Activated CD8-positive, alpha-beta T cell treated with anti-CD3 and anti-CD28 coated beads for 36 hours (primary cell): ENCODE measurements around the gene FOXL3. TPM values are rescaled to one million over a fixed set of nuclear protein-coding genes. Genes with fewer than 3 reads are reported as not detected.

Source experiments
- ATAC-seq: fragments of 200-7000 bp; cut with Tn5 transposase; one replicate; pipeline ENCODE4 v1.10.0; 2021; ENCODE audit warnings: mild to moderate bottlenecking, moderate library complexity
- CTCF ChIA-PET: fragments of 350-600 bp; sonication (Branson Sonifier 250); formaldehyde crosslinking; loops from one replicate; lab custom pipeline; 2021; ENCODE audit warnings: antibody characterized with exemption; lab: Charles Lee
- POLR2A ChIA-PET: fragments of 350-600 bp; sonication (Branson Sonifier 250); formaldehyde crosslinking; loops from one replicate; lab custom pipeline; 2021; ENCODE audit warnings: antibody characterized with exemption; lab: Charles Lee
- DNase-seq: peaks from one replicate; pipeline ENCODE4 v3.0.0-alpha.2; 2020
- H3K27ac Mint-ChIP-seq: one replicate; pipeline ENCODE4 v1.8.0; 2021; ENCODE audit warnings: mild to moderate bottlenecking, mixed read lengths
- H3K27me3 Mint-ChIP-seq: one replicate; pipeline ENCODE4 v1.8.0; 2021; ENCODE audit warnings: mixed read lengths
- H3K36me3 Mint-ChIP-seq: one replicate; pipeline ENCODE4 v1.8.0; 2021; ENCODE audit warnings: low read depth, mixed read lengths
- H3K4me1 Mint-ChIP-seq: one replicate; pipeline ENCODE4 v1.8.0; 2021; ENCODE audit warnings: low read depth, mixed read lengths
- H3K4me3 Mint-ChIP-seq: one replicate; pipeline ENCODE4 v1.8.0; 2021; ENCODE audit warnings: mild to moderate bottlenecking, moderate library complexity, mixed read lengths
- H3K9me3 Mint-ChIP-seq: one replicate; pipeline ENCODE4 v1.8.0; 2021; ENCODE audit warnings: mixed read lengths
- intact Hi-C: fragments of 100-400 bp; cut with micrococcal nuclease; formaldehyde crosslinking; loops from one replicate; pipeline ENCODE4 v1.10.0; 2022
- total RNA-seq, 2 experiments: library from RNA; stranded (reverse); gene quantifications; one replicate each; pipeline ENCODE4 v1.2.3, GENCODE V29; 2021
- TF ChIP-seq, protein P1 (sequence below): fragments of 200-600 bp; IDR thresholded peaks from one replicate; pipeline ENCODE4 v1.8.0; 2022; ENCODE audit warnings: antibody characterized with exemption, mild to moderate bottlenecking

The FOXL3 gene
- total RNA-seq, 2 experiments from 2014 or later, result not detected

DNA sequence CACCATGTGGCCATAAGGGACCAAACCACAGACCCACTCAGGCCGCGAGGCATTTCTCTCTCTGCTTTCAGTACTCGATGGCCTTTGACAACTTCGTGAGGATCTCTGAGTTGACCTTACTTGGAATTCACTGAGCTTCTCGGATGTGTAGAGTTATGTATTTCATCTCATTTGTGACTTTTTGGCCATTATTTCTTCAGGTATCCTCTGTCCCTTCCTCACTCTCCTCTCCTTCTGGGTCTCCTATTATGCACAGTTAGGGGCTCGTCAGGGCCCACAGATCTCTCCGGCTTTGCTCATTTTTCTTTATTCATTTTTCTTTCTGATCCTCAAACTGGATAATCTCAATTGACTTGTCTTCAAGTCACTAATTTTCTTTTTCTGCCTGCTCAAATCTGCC, 16.6 kb upstream of the FOXL3 start:
- Mint-ChIP-seq H3K27me3 (peaks cover 2% of the 10 kb centered on the region), H3K9me3 (peaks cover 20% of the 10 kb centered on the region), H3K36me3 (no peaks in the 10 kb centered on the region), H3K27ac (no peak overlapping the region), H3K4me3 (no peak overlapping the region), H3K4me1 (no peaks in the 10 kb centered on the region)
- POLR2A ChIA-PET, result no interaction called here
- no peak for DNase-seq
- CTCF ChIA-PET, result no interaction called here
- intact Hi-C loops, result no loop called here
- ATAC-seq, result no peak
- TF ChIP-seq, protein P1, sequence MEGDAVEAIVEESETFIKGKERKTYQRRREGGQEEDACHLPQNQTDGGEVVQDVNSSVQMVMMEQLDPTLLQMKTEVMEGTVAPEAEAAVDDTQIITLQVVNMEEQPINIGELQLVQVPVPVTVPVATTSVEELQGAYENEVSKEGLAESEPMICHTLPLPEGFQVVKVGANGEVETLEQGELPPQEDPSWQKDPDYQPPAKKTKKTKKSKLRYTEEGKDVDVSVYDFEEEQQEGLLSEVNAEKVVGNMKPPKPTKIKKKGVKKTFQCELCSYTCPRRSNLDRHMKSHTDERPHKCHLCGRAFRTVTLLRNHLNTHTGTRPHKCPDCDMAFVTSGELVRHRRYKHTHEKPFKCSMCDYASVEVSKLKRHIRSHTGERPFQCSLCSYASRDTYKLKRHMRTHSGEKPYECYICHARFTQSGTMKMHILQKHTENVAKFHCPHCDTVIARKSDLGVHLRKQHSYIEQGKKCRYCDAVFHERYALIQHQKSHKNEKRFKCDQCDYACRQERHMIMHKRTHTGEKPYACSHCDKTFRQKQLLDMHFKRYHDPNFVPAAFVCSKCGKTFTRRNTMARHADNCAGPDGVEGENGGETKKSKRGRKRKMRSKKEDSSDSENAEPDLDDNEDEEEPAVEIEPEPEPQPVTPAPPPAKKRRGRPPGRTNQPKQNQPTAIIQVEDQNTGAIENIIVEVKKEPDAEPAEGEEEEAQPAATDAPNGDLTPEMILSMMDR, result no peak

- CTCF ChIA-PET, result interaction anchor here (2.3 kb wide), 1 partner anchor 10 kb away, joined by 8 read pairs; no protein-coding TSS in a partner anchor
- Mint-ChIP-seq H3K9me3 (peaks cover 20% of the 10 kb centered on the region), H3K27me3 (peaks cover 2% of the 10 kb centered on the region), H3K27ac (no peak overlapping the region), H3K36me3 (no peaks in the 10 kb centered on the region), H3K4me1 (no peaks in the 10 kb centered on the region), H3K4me3 (no peak overlapping the region)
- DNase-seq, result no peak
- no peak for ATAC-seq
- TF ChIP-seq, protein P1, result no peak
- POLR2A ChIA-PET, result no interaction called here
- intact Hi-C loops, result no loop called here
Measured at GRCh38 chr7:274266-274665, 15.7 kb upstream of the FOXL3 start.

DNA sequence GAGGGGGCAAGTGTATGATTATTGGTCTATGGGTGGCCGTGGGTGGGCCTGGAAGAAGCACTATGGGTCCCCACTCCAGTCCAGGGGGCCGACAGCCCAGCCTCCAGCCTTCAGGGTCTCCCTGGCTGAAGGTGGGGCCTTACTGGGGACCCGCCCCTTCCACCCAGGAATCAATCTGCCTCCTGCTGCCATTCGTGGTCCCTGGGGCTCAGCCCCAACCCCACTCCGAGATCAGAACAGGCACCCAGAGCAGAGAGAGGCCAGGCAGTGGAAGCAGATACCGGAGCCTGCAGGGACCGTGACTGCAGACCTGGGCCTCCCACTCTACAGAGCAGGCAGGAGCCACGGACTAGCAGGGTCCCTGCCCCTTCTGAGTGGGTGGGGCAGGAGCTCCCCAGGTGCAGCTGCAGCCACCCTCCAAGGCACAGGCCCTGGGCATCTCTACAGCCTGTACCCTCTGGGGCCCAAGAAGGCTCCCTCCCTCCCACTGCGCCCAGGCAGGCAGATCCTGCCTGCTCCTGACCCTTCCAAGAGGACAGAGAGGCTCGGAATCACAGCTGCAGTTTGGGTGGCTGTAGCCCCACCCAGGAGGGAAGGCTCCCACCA, 13.6 kb upstream of the FOXL3 start:
- Mint-ChIP-seq H3K36me3 (no peaks in the 10 kb centered on the region), H3K4me1 (no peaks in the 10 kb centered on the region), H3K27ac (no peak overlapping the region), H3K4me3 (no peak overlapping the region), H3K9me3 (peaks cover 20% of the 10 kb centered on the region), H3K27me3 (peaks cover 7% of the 10 kb centered on the region)
- ChIA-PET CTCF (interaction anchor here (2.3 kb wide), 1 partner anchor 12 kb away, joined by 8 read pairs; no protein-coding TSS in a partner anchor), POLR2A (no interaction called here)
- intact Hi-C loops, result no loop called here
- TF ChIP-seq, protein P1, result no peak
- ATAC-seq, result no peak
- no peak for DNase-seq

GRCh38 chr7:277228-277627, 12.7 kb upstream of the FOXL3 start:
- intact Hi-C loops, result no loop called here
- ATAC-seq (no peak), DNase-seq (no peak)
- peaks cover 20% of the 10 kb centered on the region for H3K9me3 Mint-ChIP-seq
- peaks cover 10% of the 10 kb centered on the region for H3K27me3 Mint-ChIP-seq
- no peak overlapping the region for H3K27ac Mint-ChIP-seq
- H3K4me3 Mint-ChIP-seq, result no peak overlapping the region
- no peaks in the 10 kb centered on the region for H3K36me3 Mint-ChIP-seq
- TF ChIP-seq, protein P1, result no peak
- ChIA-PET CTCF (interaction anchor here (1.1 kb wide), 1 partner anchor 13 kb away, joined by 4 read pairs; no protein-coding TSS in a partner anchor), POLR2A (no interaction called here)
- no peaks in the 10 kb centered on the region for H3K4me1 Mint-ChIP-seq

GRCh38 chr7:278081-278480, 11.9 kb upstream of the FOXL3 start:
- no peak for ATAC-seq
- ChIA-PET CTCF (no interaction called here), POLR2A (no interaction called here)

More at GRCh38 chr7:278081-278480, 11.9 kb upstream of the FOXL3 start:
- Mint-ChIP-seq H3K9me3 (peaks cover 15% of the 10 kb centered on the region), H3K27ac (no peak overlapping the region), H3K36me3 (no peaks in the 10 kb centered on the region), H3K4me3 (no peak overlapping the region), H3K27me3 (peaks cover 10% of the 10 kb centered on the region), H3K4me1 (no peaks in the 10 kb centered on the region)
- no peak for DNase-seq
- TF ChIP-seq, protein P1, result no peak
- intact Hi-C loops, result no loop called here
